AG04449 (cell line): ENCODE data around the gene CEMP1.
A peak's percentile ranks its signal among the peaks of the same experiment; 100 is the strongest.
"Not testable (repeated sequence)": the region's sequence is repeated elsewhere in the genome, so short reads cannot be mapped to it uniquely, and the experiment has no call there.

ENCODE experiments used
- CTCF ChIA-PET: fragments of 350-600 bp; formaldehyde crosslinking; extraction: SDS; loops from one replicate; lab custom pipeline; 2021; ENCODE audit warnings: antibody characterized with exemption; lab: Yijun Ruan, JAX
- POLR2A ChIA-PET: fragments of 400-600, 350-600 bp; formaldehyde crosslinking; extraction: SDS; loops from one replicate; lab custom pipeline; 2020; ENCODE audit warnings: antibody characterized with exemption, inconsistent platforms; lab: Yijun Ruan, JAX
- DNase-seq: peaks from one replicate; pipeline ENCODE4 v3.0.0-alpha.2; 2010; ENCODE audit warnings: low read depth, low spot score
- H3K4me3 ChIP-seq: 2 replicates; pipeline ENCODE4 v1.5.1; 2011; ENCODE audit warnings: low read depth, mild to moderate bottlenecking, control low read depth, low read length
- TF ChIP-seq, protein P1 (sequence below): IDR thresholded peaks from one replicate; pipeline ENCODE4 v1.5.1; 2011; ENCODE audit warnings: mild to moderate bottlenecking, moderate library complexity, low read length, control low read depth, inconsistent platforms; ENCODE audit not compliant: insufficient read depth; ENCODE audit errors: missing control alignments

The CEMP1 gene

GRCh38 chr16:2551420-2551889, 20.2 kb upstream of the CEMP1 start:
- CTCF ChIA-PET, DNase-seq, H3K4me3 ChIP-seq, POLR2A ChIA-PET: not testable (repeated sequence)

GRCh38 chr16:2550283-2550878, 19.2 kb upstream of the CEMP1 start:
- DNase-seq, H3K4me3 ChIP-seq, CTCF ChIA-PET, POLR2A ChIA-PET: not testable (repeated sequence)

DNA sequence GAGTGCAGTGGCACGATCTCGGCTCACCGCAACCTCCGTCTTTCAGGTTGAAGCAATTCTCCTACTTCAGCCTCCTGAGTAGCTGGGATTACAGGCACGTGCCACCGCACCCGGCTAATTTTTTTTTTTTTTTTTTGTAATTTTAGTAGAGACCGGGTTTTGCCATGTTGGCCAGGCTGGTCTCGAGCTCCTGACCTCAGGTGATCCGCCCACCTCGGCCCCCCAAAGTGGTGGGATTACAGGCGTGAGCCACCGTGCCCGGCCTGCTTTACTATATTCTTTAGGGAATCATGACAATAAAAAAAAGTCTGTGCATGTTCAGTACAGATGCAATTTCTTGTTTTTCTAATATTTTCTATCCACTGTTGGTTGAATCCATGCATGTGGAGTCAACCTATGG, 12.6 kb upstream of the CEMP1 start:
- CTCF ChIA-PET, H3K4me3 ChIP-seq, POLR2A ChIA-PET, DNase-seq: not testable (repeated sequence)

GRCh38 chr16:2541409-2541808, 10.2 kb upstream of the CEMP1 start:
- POLR2A ChIA-PET, DNase-seq, H3K4me3 ChIP-seq, CTCF ChIA-PET: not testable (repeated sequence)

DNA sequence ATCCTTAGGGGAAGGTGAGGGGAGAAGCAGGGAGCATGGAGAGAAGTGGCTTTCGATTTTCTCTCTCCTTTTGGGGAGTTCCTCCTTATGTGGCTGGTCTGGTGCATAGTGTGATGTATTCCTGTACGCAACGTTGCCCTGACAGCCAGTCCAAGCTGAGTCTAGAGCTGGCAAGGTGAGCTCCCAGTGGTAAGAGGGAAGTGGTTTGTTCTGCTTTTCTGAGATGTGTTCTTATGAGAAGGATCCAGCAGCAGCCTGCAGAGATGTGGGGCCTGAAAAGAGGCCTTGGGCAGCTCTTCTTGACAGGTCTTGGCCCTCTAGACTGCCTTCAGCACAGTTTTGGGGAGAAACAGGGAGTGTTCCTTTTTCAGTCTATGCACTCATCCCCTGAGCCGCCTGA, 9.7 kb upstream of the CEMP1 start:
- CTCF ChIA-PET, DNase-seq, H3K4me3 ChIP-seq, POLR2A ChIA-PET: not testable (repeated sequence)

GRCh38 chr16:2539845-2540458, 8.7 kb upstream of the CEMP1 start:
- POLR2A ChIA-PET, DNase-seq, H3K4me3 ChIP-seq, CTCF ChIA-PET: not testable (repeated sequence)
- TF ChIP-seq, protein P1, sequence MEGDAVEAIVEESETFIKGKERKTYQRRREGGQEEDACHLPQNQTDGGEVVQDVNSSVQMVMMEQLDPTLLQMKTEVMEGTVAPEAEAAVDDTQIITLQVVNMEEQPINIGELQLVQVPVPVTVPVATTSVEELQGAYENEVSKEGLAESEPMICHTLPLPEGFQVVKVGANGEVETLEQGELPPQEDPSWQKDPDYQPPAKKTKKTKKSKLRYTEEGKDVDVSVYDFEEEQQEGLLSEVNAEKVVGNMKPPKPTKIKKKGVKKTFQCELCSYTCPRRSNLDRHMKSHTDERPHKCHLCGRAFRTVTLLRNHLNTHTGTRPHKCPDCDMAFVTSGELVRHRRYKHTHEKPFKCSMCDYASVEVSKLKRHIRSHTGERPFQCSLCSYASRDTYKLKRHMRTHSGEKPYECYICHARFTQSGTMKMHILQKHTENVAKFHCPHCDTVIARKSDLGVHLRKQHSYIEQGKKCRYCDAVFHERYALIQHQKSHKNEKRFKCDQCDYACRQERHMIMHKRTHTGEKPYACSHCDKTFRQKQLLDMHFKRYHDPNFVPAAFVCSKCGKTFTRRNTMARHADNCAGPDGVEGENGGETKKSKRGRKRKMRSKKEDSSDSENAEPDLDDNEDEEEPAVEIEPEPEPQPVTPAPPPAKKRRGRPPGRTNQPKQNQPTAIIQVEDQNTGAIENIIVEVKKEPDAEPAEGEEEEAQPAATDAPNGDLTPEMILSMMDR, result peak; percentile 42

GRCh38 chr16:2539192-2539844, 8.1 kb upstream of the CEMP1 start:
- DNase-seq, CTCF ChIA-PET, POLR2A ChIA-PET: not testable (repeated sequence)
- H3K4me3 ChIP-seq, result peak overlapping the region; percentile 52

- POLR2A ChIA-PET, result interaction anchor here (0.6 to 0.9 kb wide), 3 partner anchors 53 to 269 kb away, joined by 3 to 5 read pairs (median 3); no protein-coding TSS in a partner anchor
- CTCF ChIA-PET, result no interaction called here
- peak within 1 kb of the TSS; percentile 75 for H3K4me3 ChIP-seq
- DNase-seq, result peak; percentile 36
- TF ChIP-seq, protein P1, result no peak
Measured at GRCh38 chr16:2537451-2538379, 6.5 kb upstream of the CEMP1 start, which contains the start of gene PDPK1. TSS of gene PDPK1 (plus strand) at chr16:2538021. CDS start at chr16:2538113, 92 bp downstream.

DNA sequence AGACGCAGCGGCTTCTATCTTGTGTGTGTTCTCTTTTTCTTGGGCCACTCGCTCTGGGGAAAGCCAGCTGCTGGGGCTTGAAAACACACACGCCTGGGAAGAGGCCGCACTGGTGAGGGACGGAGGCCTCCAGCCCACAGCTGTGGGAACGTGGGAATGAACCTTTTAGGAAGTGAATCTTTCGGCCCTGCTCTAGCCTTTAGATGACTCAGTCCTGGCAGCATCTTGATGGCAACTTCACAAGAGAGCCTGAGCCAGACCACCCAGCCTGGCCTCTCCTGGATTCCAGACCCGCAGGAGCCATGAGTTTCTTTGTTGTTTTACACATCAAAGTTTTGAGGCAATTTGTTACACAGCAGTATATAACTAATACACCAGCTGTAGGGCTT, 4.4 kb upstream of the CEMP1 start:
- TF ChIP-seq, protein P1, result no peak
- no peak overlapping the region; the same call in 1 of the 2 replicates for H3K4me3 ChIP-seq
- ChIA-PET POLR2A (no interaction called here), CTCF (interaction anchor here (0.6 kb wide), 1 partner anchor 195 kb away, joined by 3 read pairs; the partner anchor contains the start of gene ABCA3)
- peak; percentile 17 for DNase-seq

DNA sequence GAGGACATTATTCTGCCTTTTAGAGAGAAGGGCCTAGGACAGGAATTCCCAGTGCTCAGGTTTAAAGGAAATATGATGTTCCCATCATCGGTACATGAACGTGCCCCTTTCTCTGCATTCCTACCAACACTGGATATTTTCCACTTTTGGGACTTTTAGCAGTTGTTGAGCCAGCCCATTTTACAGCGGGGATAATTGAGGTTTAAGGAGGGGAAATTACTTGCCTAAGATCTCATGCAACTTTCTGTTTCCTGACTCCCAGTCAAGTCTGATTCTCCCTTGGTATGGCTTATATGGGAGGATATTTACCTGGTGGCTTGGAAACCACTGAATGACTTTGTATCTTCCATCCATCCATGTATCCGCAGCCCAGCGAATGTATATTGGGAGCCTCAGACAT, 3.1 kb upstream of the CEMP1 start:
- POLR2A ChIA-PET, result interaction anchor here (0.7 kb wide), 1 partner anchor 379 kb away, joined by 3 read pairs; the partner anchor contains the start of gene TRAF7
- DNase-seq, H3K4me3 ChIP-seq, CTCF ChIA-PET: not testable (repeated sequence)
